ENCODE data around the gene ANAPC5.
"Not testable (repeated sequence)": the region's sequence is repeated elsewhere in the genome, so short reads cannot be mapped to it uniquely, and the experiment has no call there.

DNA sequence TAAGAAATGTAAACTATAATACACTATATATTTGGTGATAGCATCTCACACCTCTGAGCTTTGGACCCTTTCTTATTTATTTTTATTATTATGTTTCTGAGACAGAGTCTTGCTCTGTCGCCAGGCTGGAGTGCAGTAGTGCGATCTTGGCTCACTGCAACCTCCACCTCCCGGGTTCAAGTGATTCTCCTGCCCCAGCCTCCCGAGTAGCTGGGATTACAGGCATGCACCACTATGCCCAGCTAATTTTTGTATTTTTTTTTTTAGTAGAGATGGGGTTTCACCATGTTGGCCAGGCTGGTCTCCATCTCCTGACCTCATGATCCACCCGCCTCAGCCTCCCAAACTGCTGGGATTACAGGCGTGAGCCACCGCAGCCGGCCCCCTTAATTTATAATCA is 44.8 kb downstream of the ANAPC5 start:
- TF ChIP-seq, protein P1, sequence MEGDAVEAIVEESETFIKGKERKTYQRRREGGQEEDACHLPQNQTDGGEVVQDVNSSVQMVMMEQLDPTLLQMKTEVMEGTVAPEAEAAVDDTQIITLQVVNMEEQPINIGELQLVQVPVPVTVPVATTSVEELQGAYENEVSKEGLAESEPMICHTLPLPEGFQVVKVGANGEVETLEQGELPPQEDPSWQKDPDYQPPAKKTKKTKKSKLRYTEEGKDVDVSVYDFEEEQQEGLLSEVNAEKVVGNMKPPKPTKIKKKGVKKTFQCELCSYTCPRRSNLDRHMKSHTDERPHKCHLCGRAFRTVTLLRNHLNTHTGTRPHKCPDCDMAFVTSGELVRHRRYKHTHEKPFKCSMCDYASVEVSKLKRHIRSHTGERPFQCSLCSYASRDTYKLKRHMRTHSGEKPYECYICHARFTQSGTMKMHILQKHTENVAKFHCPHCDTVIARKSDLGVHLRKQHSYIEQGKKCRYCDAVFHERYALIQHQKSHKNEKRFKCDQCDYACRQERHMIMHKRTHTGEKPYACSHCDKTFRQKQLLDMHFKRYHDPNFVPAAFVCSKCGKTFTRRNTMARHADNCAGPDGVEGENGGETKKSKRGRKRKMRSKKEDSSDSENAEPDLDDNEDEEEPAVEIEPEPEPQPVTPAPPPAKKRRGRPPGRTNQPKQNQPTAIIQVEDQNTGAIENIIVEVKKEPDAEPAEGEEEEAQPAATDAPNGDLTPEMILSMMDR (IDR thresholded peaks at IDR 0.05) = not testable (repeated sequence)
- not testable (repeated sequence) for TF ChIP-seq POLR2A (IDR thresholded peaks at IDR 0.05)

All from Peyer's patch (tissue), 4 donors.